H1 (cell line): Measurements from ENCODE around the gene MAGI2. TPM values are rescaled to one million over a fixed set of nuclear protein-coding genes. Genes with fewer than 3 reads are reported as not detected.

ENCODE experiments used
- CTCF ChIA-PET: fragments of 300-600 bp; sonication (Branson Sonifier 250); formaldehyde crosslinking; loops from one replicate; lab custom pipeline; 2021; ENCODE audit not compliant: partially characterized antibody; lab: Charles Lee
- POLR2A ChIA-PET: fragments of 300-600 bp; sonication (Branson Sonifier 250); formaldehyde crosslinking; loops from one replicate; lab custom pipeline; 2021; ENCODE audit warnings: inconsistent platforms; ENCODE audit not compliant: partially characterized antibody; lab: Charles Lee
- DNase-seq, 2 experiments: peaks; one replicate each; pipeline versions ENCODE4 v3.0.0 to v3.0.0-alpha.2; 2010 to 2022; ENCODE audit warnings: low spot score in 2 of 2, low read depth in 1 of 2, mixed read lengths in 1 of 2
- FAIRE-seq: peaks from 2 replicates; lab custom pipeline; 2011; peaks lifted over from hg19 to GRCh38; lab: Jason Lieb, UNC
- H2AFZ ChIP-seq: 2 replicates; pipeline ENCODE4 v1.8.1; 2012; ENCODE audit warnings: low read length, inconsistent platforms
- H2AK5ac ChIP-seq: 2 replicates; pipeline ENCODE4 v1.6.1; 2013; ENCODE audit warnings: low read depth, low read length
- H2BK120ac ChIP-seq: replicated peaks from 2 replicates; pipeline ENCODE3; 2013; ENCODE audit warnings: low read depth, low read length, inconsistent platforms
- H2BK12ac ChIP-seq: 2 replicates; pipeline ENCODE4 v1.6.1; 2013; ENCODE audit warnings: low read depth, low read length
- H2BK15ac ChIP-seq: 2 replicates; pipeline ENCODE4 v1.6.1; 2013; ENCODE audit warnings: low read length
- H2BK20ac ChIP-seq: 2 replicates; pipeline ENCODE4 v1.6.1; 2013; ENCODE audit warnings: low read length
- H2BK5ac ChIP-seq: 2 replicates; pipeline ENCODE4 v1.6.1; 2013; ENCODE audit warnings: low read depth, low read length
- H3K14ac ChIP-seq: 2 replicates; pipeline ENCODE4 v1.6.1; 2013; ENCODE audit warnings: inconsistent platforms; ENCODE audit not compliant: insufficient read length
- H3K18ac ChIP-seq: 2 replicates; pipeline ENCODE4 v1.6.1; 2013; ENCODE audit warnings: low read length; ENCODE audit errors: extremely low read depth
- H3K23ac ChIP-seq: 2 replicates; pipeline ENCODE4 v1.6.1; 2013; ENCODE audit warnings: inconsistent platforms; ENCODE audit not compliant: insufficient read length
- H3K23me2 ChIP-seq: 2 replicates; pipeline ENCODE4 v1.6.1; 2013; ENCODE audit warnings: low read depth, low read length
- H3K27ac ChIP-seq: 2 replicates; pipeline ENCODE4 v1.6.1; 2011; ENCODE audit warnings: low read depth, low read length, inconsistent platforms
- H3K27me3 ChIP-seq, 4 experiments: replicated peaks in 1 of 4; 1 replicate in 1 of 4; 2 replicates in 3 of 4; pipeline versions ENCODE4 v1.6.1 to v1.8.1; 2011 to 2013; ENCODE audit warnings: low read length in 3 of 4, mild to moderate bottlenecking in 3 of 4, inconsistent platforms in 2 of 4, mixed read lengths in 2 of 4, moderate library complexity in 1 of 4; ENCODE audit not compliant: control insufficient read depth in 3 of 4, insufficient read depth in 3 of 4; ENCODE audit errors: extremely low read depth in 1 of 4
- H3K36me3 ChIP-seq, 4 experiments: 2 replicates each; pipeline versions ENCODE4 v1.6.1 to v1.8.1; 2011 to 2013; ENCODE audit warnings: mild to moderate bottlenecking in 4 of 4, low read length in 3 of 4, moderate library complexity in 2 of 4, control low read depth in 1 of 4, inconsistent platforms in 1 of 4; ENCODE audit not compliant: insufficient read depth in 4 of 4, control insufficient read depth in 2 of 4
- H3K4ac ChIP-seq: replicated peaks from 2 replicates; pipeline ENCODE3; 2013; ENCODE audit warnings: low read length, low read depth, mixed read lengths, inconsistent platforms; ENCODE audit not compliant: insufficient read length
- H3K4me1 ChIP-seq, 4 experiments: replicated peaks in 1 of 4; 1 replicate in 1 of 4; 2 replicates in 3 of 4; pipeline versions ENCODE4 v1.6.1 to v1.8.1; 2011 to 2013; ENCODE audit warnings: low read length in 3 of 4, inconsistent platforms in 2 of 4, mixed read lengths in 1 of 4; ENCODE audit not compliant: insufficient read depth in 4 of 4, control insufficient read depth in 3 of 4
- H3K4me2 ChIP-seq, 2 experiments: 2 replicates each; pipeline versions ENCODE4 v1.6.1 to v1.8.1; 2011 to 2013; ENCODE audit warnings: low read depth in 2 of 2, low read length in 2 of 2, control low read depth in 1 of 2, inconsistent platforms in 1 of 2, mild to moderate bottlenecking in 1 of 2; ENCODE audit not compliant: insufficient read depth in 1 of 2
- H3K4me3 ChIP-seq, 4 experiments: fragments of 200-600, 300-600 bp in 1 of 4; sonication (generic), shearing (Covaris generic), sonication (Bioruptor Twin) in 1 of 4; 2 replicates each; pipeline versions ENCODE4 v1.5.1 to v1.8.1; 2011 to 2016; ENCODE audit warnings: low read length in 4 of 4, low read depth in 3 of 4, control low read depth in 2 of 4, inconsistent platforms in 2 of 4, mild to moderate bottlenecking in 2 of 4, mixed read lengths in 1 of 4, moderate library complexity in 1 of 4; ENCODE audit not compliant: insufficient read depth in 2 of 4; ENCODE audit errors: extremely low read depth in 1 of 4
- H3K56ac ChIP-seq: replicated peaks from 2 replicates; pipeline ENCODE3; 2013; ENCODE audit warnings: low read depth, mild to moderate bottlenecking, mixed read lengths, low read length, inconsistent platforms; ENCODE audit not compliant: insufficient read length
- H3K79me1 ChIP-seq: 2 replicates; pipeline ENCODE4 v1.6.1; 2013; ENCODE audit warnings: low read depth, low read length, control low read depth
- H3K79me2 ChIP-seq, 2 experiments: 2 replicates each; pipeline versions ENCODE4 v1.6.1 to v1.8.1; 2012 to 2013; ENCODE audit warnings: low read length in 2 of 2, mild to moderate bottlenecking in 2 of 2, inconsistent platforms in 1 of 2; ENCODE audit not compliant: insufficient read depth in 2 of 2, control insufficient read depth in 1 of 2
- H3K9ac ChIP-seq, 4 experiments: replicated peaks in 1 of 4; 1 replicate in 1 of 4; 2 replicates in 3 of 4; pipeline versions ENCODE4 v1.6.1 to v1.8.1; 2011 to 2013; ENCODE audit warnings: low read depth in 3 of 4, low read length in 3 of 4, control low read depth in 2 of 4, mild to moderate bottlenecking in 2 of 4, moderate library complexity in 2 of 4, inconsistent platforms in 1 of 4; ENCODE audit errors: extremely low read depth in 1 of 4
- H3K9me3 ChIP-seq, 2 experiments: 2 replicates each; pipeline versions ENCODE4 v1.6.1 to v1.8.1; 2012 to 2013; ENCODE audit warnings: mild to moderate bottlenecking in 2 of 2, moderate library complexity in 2 of 2, control low read depth in 1 of 2, inconsistent platforms in 1 of 2, low read depth in 1 of 2, low read length in 1 of 2, mixed read lengths in 1 of 2; ENCODE audit not compliant: insufficient read depth in 2 of 2
- H4K20me1 ChIP-seq, 2 experiments: replicated peaks in 1 of 2; 2 replicates each; pipeline versions ENCODE3 to v1.8.1; 2011 to 2013; ENCODE audit warnings: inconsistent platforms in 2 of 2, low read length in 2 of 2, mild to moderate bottlenecking in 1 of 2; ENCODE audit not compliant: insufficient read depth in 2 of 2, control insufficient read depth in 1 of 2
- H4K5ac ChIP-seq: 2 replicates; pipeline ENCODE4 v1.6.1; 2013; ENCODE audit warnings: low read length, low read depth, mixed read lengths, inconsistent platforms; ENCODE audit not compliant: insufficient read length
- H4K8ac ChIP-seq: 2 replicates; pipeline ENCODE4 v1.8.0; 2013; ENCODE audit warnings: mild to moderate bottlenecking, moderate library complexity, low read length, inconsistent platforms; ENCODE audit not compliant: insufficient read depth; ENCODE audit errors: extremely low read depth
- H4K91ac ChIP-seq: replicated peaks from 2 replicates; pipeline ENCODE3; 2013; ENCODE audit warnings: low read length, mixed read lengths, inconsistent platforms; ENCODE audit not compliant: insufficient read length
- BRCA1 ChIP-seq: IDR thresholded peaks from 2 replicates; pipeline ENCODE4 v1.6.1; 2012; ENCODE audit warnings: low read depth, low read length, improper control_type of control experiment
- CBX8 ChIP-seq: fragments of 300-800, 300-1000 bp; sonication (generic); IDR thresholded peaks from 2 replicates; pipeline ENCODE4 v1.7.1; 2016; ENCODE audit warnings: low read depth, low read length, borderline replicate concordance
- CTBP2 ChIP-seq: IDR thresholded peaks from 2 replicates; pipeline ENCODE4 v1.7.0; 2011; ENCODE audit warnings: borderline replicate concordance, mild to moderate bottlenecking, moderate library complexity, mixed read lengths, low read length; ENCODE audit not compliant: insufficient read depth, insufficient read length
- HDAC2 ChIP-seq, 2 experiments: fragments of 300-600 bp in 1 of 2; sonication (generic) in 1 of 2; IDR thresholded peaks; 2 replicates each; pipeline ENCODE4 v1.6.1; 2011 to 2012; ENCODE audit warnings: low read depth in 2 of 2, low read length in 2 of 2, mild to moderate bottlenecking in 2 of 2, moderate library complexity in 2 of 2, borderline replicate concordance in 1 of 2, inconsistent platforms in 1 of 2
- HDAC6 ChIP-seq: IDR thresholded peaks from one replicate; pipeline ENCODE4 v1.7.1; 2012; ENCODE audit warnings: low read depth, mild to moderate bottlenecking, inconsistent platforms, low read length, moderate library complexity
- MAFK ChIP-seq: IDR thresholded peaks from 2 replicates; pipeline ENCODE4 v1.6.1; 2012; ENCODE audit warnings: low read depth, mild to moderate bottlenecking, improper control_type of control experiment, low read length
- PHF8 ChIP-seq: fragments of 200-600 bp; sonication (generic); conservative IDR thresholded peaks from 2 replicates; pipeline ENCODE4 v1.7.1; 2012; ENCODE audit warnings: low read depth, mild to moderate bottlenecking, inconsistent platforms, low read length, moderate library complexity
- POLR2A ChIP-seq, 2 experiments: IDR thresholded peaks; 1 replicate in 1 of 2; 2 replicates in 1 of 2; pipeline ENCODE4 v1.6.1; 2011; ENCODE audit warnings: low read depth in 2 of 2, low read length in 2 of 2, mild to moderate bottlenecking in 2 of 2; ENCODE audit errors: control extremely low read depth in 1 of 2
- POU5F1 ChIP-seq: IDR thresholded peaks from 2 replicates; pipeline ENCODE4 v1.6.1; 2011; ENCODE audit warnings: low read depth, mild to moderate bottlenecking, low read length, moderate library complexity
- SIRT6 ChIP-seq: IDR thresholded peaks from one replicate; pipeline ENCODE4 v1.7.1; 2012; ENCODE audit warnings: low read length, inconsistent platforms
- TAF1 ChIP-seq: IDR thresholded peaks from 2 replicates; pipeline ENCODE4 v1.6.1; 2011; ENCODE audit warnings: mild to moderate bottlenecking, low read depth, low read length
- YY1 ChIP-seq: IDR thresholded peaks from 2 replicates; pipeline ENCODE4 v1.6.1; 2011; ENCODE audit warnings: low read depth, mild to moderate bottlenecking, low read length
- WGBS, 2 experiments: shearing (Covaris generic) in 1 of 2; methylation state at CpG; one replicate each; pipeline versions ENCODE4 v1.1.6 to v1.1.7; 2013 to 2015; ENCODE audit warnings: low lambda C conversion rate in 2 of 2, mixed read lengths in 2 of 2, inconsistent platforms in 1 of 2, low coverage in 1 of 2, missing lambda C conversion rate in 1 of 2; ENCODE audit not compliant: insufficient replicate concordance in 2 of 2, insufficient coverage in 1 of 2, insufficient read length in 1 of 2; ENCODE audit errors: extremely low coverage in 1 of 2, missing lambda C conversion rate in 1 of 2; 5-methylcytosine and 5-hydroxymethylcytosine counted together
- polyA plus RNA-seq, 7 experiments: library from polyadenylated mRNA; depleted of rRNA in 3 of 7; stranded (reverse) in 5 of 7; unstranded in 2 of 7; fragments of >200 nt in 5 of 7; fragments of 200-250 nt in 2 of 7; gene quantifications; 1 replicate in 5 of 7; 2 replicates in 1 of 7; 4 replicates in 1 of 7; pipeline versions ENCODE4 v1.2.1 to v1.2.3, GENCODE V29; 2011 to 2013; ENCODE audit warnings: missing spikeins in 2 of 7, mixed read lengths in 2 of 7
- total RNA-seq: library from RNA; stranded (reverse); fragmentation: NEBNext Ultra II Directional; extraction: Animal tissue kit (Norgen Biotek cat#: 25700); gene quantifications from 2 replicates; pipeline ENCODE4 v1.2.1, GENCODE V29; 2021

Gene MAGI2
- total and polyA plus RNA-seq, 2 of the 8 experiments (the other 6 are each of a cell fraction or from before 2014, with no cell fraction given): 6.0 to 27.3 TPM

DNA sequence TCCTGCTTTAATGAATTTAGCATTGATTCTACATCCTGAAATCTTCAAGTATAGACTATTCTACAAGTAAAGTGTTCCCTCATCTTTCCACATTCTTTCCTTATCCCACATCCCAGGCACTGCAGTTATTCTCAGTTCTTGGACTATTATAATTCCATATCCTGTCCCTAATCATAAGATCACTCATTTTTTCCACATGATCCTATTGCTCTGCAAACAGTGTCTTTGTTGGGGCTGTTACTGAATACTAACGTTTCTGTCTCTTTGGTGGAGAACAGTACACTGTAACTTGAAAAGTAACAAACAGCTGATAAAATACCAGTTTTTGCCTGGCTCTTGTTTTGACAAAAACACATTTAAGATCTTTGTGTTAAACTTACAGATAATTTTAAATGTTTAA lies 769.9 kb downstream of the MAGI2 start:
- H2BK20ac ChIP-seq: no peak overlapping the region
- 79% methylated on average over 1 of the region's 1 CpG; no CpG with 5 or more reads in 1 of the 2 experiments for WGBS, 2 experiments
- DNase-seq (no peak), FAIRE-seq (no peak)
- no peak overlapping the region for H3K4me2 ChIP-seq
- no peak overlapping the region for H2BK120ac ChIP-seq
- no peak overlapping the region for H2AK5ac ChIP-seq
- no peak overlapping the region for H3K4ac ChIP-seq
- no peak overlapping the region for H4K91ac ChIP-seq
- H2BK5ac ChIP-seq: no peak overlapping the region
- H3K27ac ChIP-seq: no peak overlapping the region
- peaks cover 0 to 8% of the 10 kb centered on the region in 2 experiments; a peak in 1 of 4 replicates for H3K79me2 ChIP-seq
- no peaks in the 10 kb centered on the region for H3K27me3 ChIP-seq
- H3K56ac ChIP-seq: no peak overlapping the region
- ChIA-PET POLR2A (no interaction called here), CTCF (no interaction called here)
- no peak overlapping the region for H4K5ac ChIP-seq
- H3K36me3 ChIP-seq: no peaks in the 10 kb centered on the region
- H2BK15ac ChIP-seq: no peak overlapping the region
- H3K79me1 ChIP-seq: 0 out of 2 replicates have a peak, but pooled peaks cover 2% of the 10 kb centered on the region
- H3K14ac ChIP-seq: no peak overlapping the region
- no peaks in the 10 kb centered on the region for H3K23me2 ChIP-seq
- H3K23ac ChIP-seq: no peak overlapping the region
- H3K4me1 ChIP-seq: no peaks in the 10 kb centered on the region
- no peak overlapping the region for H2AFZ ChIP-seq
- H3K9ac ChIP-seq: no peak overlapping the region
- no peak overlapping the region for H4K8ac ChIP-seq
- no peak overlapping the region for H3K4me3 ChIP-seq
- no peak overlapping the region for H3K18ac ChIP-seq
- H3K9me3 ChIP-seq: no peaks in the 10 kb centered on the region
- H2BK12ac ChIP-seq: no peak overlapping the region
- H4K20me1 ChIP-seq: peaks cover 0 to 3% of the 10 kb centered on the region in 2 experiments
- no peak for TF ChIP-seq SIRT6
- TF ChIP-seq POLR2A (IDR thresholded peaks at IDR 0.05; ENCODE audit: control extremely low read depth in 1 of 2, low read depth in 2 of 2, low read length in 2 of 2): no peak
- TF ChIP-seq BRCA1: no peak
- TF ChIP-seq CTBP2: no peak
- no peak for TF ChIP-seq TAF1
- TF ChIP-seq MAFK: no peak
- no peak for TF ChIP-seq CBX8
- no peak for TF ChIP-seq PHF8
- TF ChIP-seq HDAC6: no peak
- no peak for TF ChIP-seq YY1
- no peak for TF ChIP-seq POU5F1
- TF ChIP-seq HDAC2 (IDR thresholded peaks at IDR 0.05; ENCODE audit: borderline replicate concordance in 1 of 2, low read depth in 2 of 2, low read length in 2 of 2): no peak
